Ovary (tissue), 9 donors: ENCODE data around the gene SLC22A2. TPM values are rescaled to one million over a fixed set of nuclear protein-coding genes. Genes with fewer than 3 reads are reported as not detected.

Experiments used
- DNase-seq, 5 donors: peaks; one replicate each; pipeline ENCODE4 v3.0.0-alpha.2; 2019 to 2020
- H3K27ac ChIP-seq, 2 donors: fragments of 200-600 bp; one replicate each; pipeline versions ENCODE4 v1.5.1 to v1.8.0; 2019 to 2022
- H3K27me3 ChIP-seq: fragments of 200-600 bp; one replicate; pipeline ENCODE4 v1.8.0; 2022
- H3K36me3 ChIP-seq: fragments of 200-600 bp; sonication (generic); one replicate; pipeline ENCODE4 v1.5.1; 2019
- H3K4me1 ChIP-seq: one replicate; pipeline ENCODE4 v1.8.1; 2013; ENCODE audit warnings: mild to moderate bottlenecking, moderate library complexity; ENCODE audit not compliant: insufficient read depth
- H3K4me3 ChIP-seq: fragments of 200-600 bp; sonication (generic); one replicate; pipeline ENCODE4 v1.5.1; 2017
- H3K9me3 ChIP-seq, 2 donors: fragments of 200-600 bp in 1 of 2; sonication (generic) in 1 of 2; one replicate each; pipeline versions ENCODE4 v1.5.1 to v1.8.1; 2013 to 2019; ENCODE audit warnings: mild to moderate bottlenecking in 1 of 2, moderate library complexity in 1 of 2
- CTCF ChIP-seq, 3 donors: fragments of 450-650 bp in 2 of 3; fragments of 200-600 bp in 1 of 3; IDR thresholded peaks; one replicate each; pipeline versions ENCODE4 v1.5.1 to v1.8.0; 2016 to 2022; ENCODE audit warnings: antibody characterized with exemption in 3 of 3, mild to moderate bottlenecking in 1 of 3
- EP300 ChIP-seq: sonication (generic); formaldehyde crosslinking; IDR thresholded peaks from one replicate; pipeline ENCODE4 v1.6.1; 2017; ENCODE audit warnings: antibody characterized with exemption
- POLR2A ChIP-seq: fragments of 450-650 bp; IDR thresholded peaks from one replicate; pipeline ENCODE4 v1.6.1; 2017; ENCODE audit warnings: antibody characterized with exemption, mild to moderate bottlenecking, moderate library complexity
- WGBS, 3 donors: extraction: QIAGEN DNeasy Blood & Tissue Kit in 1 of 3; methylation state at CpG; one replicate each; pipeline versions ENCODE4 v1.1.5 to v1.1.7; 2013 to 2017; 5-methylcytosine and 5-hydroxymethylcytosine counted together
- intact Hi-C, 4 donors: fragments of 100-400 bp; cut with DNase I; formaldehyde crosslinking; loops; one replicate each; pipeline versions ENCODE4 v1.11.0 to v1.15.1; 2022 to 2023
- polyA plus RNA-seq, 2 donors: library from polyadenylated mRNA; stranded (reverse); fragments of 200-250 nt in 1 of 2; fragments of 350-450 nt in 1 of 2; fragmentation: Illumina TruSeq in 1 of 2; extraction: RNeasy Lipid Tissue Mini Kit (QIAGEN cat#74804) in 1 of 2; gene quantifications; one replicate each; pipeline ENCODE4 v1.2.3, GENCODE V29; 2013 to 2014
- total RNA-seq, 7 donors: library from RNA; depleted of rRNA in 2 of 7; stranded (reverse); fragments of >200 nt in 2 of 7; fragmentation: NEBNext Ultra II Directional in 3 of 7; extraction: Animal tissue kit (Norgen Biotek cat#: 25700) in 3 of 7; gene quantifications; one replicate each; pipeline versions ENCODE4 v1.1.0 to v1.2.4, GENCODE V29; 2016 to 2023
- donor health status: DM: no; HTN: no; CAD: no; lungs with moderate emphysema.
- donor health status: DM: no; HTN: no; CAD: no.
- donor health status: Bipolar disorder and iron deficiency.
- donor health status: DM: yes; HTN: yes; CAD: no.
- donor health status: DM: no; HTN: no; CAD: no.
- donor health status: DM: yes; HTN: yes; CAD: no.

The SLC22A2 gene
- total and polyA plus RNA-seq, 9 donors = 0.10 to 0.20 (median 0.16) TPM; not detected in 6

DNA sequence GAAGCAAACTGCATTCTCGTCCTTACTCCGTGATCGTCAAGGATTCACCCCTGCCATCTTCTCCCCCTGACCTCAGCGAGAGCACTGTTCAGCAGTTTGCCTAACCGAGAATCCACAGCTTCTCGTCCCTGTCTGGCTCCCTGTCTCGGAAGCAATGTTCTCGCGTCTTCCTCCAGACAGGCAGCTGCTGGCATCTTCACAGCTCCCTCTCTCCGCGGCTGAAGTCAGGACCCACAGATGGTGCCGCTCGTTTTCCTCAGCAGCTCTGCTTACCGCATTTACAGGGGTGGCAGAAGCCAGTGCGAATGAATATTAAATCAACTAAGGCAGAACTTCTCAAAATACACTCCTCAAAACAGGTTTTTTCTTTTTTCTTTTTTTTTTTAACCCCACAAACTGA is 18.9 kb upstream of the SLC22A2 start:
- no peaks in the 10 kb centered on the region for H3K27me3 ChIP-seq
- H3K9me3 ChIP-seq = no peaks in the 10 kb centered on the region
- intact Hi-C loops = no loop called here
- H3K36me3 ChIP-seq = no peaks in the 10 kb centered on the region
- H3K4me1 ChIP-seq = no peaks in the 10 kb centered on the region
- WGBS, 3 donors = 80 to 85% (median 83%) methylated on average over 15 of the region's 15 CpGs
- H3K4me3 ChIP-seq = no peak overlapping the region
- no peak for DNase-seq
- H3K27ac ChIP-seq = no peak overlapping the region
- TF ChIP-seq CTCF (IDR thresholded peaks at IDR 0.05) (no peak), EP300 (no peak)

DNA sequence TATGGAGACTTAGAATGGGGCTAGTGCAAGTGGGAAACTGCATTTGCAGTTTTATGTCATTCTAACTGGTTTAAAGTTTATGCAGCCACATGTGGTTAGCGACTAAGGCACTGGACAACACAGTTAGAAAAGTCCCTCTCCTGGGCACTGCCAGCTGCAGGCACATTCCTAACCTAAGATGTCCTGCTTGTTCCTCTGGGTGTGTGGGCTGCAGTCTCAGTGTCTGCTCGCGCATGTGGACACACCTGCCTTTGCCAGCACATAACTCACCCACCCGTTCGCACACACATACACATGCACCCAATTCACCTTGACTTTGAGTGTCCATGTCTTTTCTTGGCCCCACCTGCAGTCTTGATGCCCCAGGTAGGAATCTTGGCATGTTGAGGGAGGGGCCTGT is 18.5 kb upstream of the SLC22A2 start:
- TF ChIP-seq CTCF (IDR thresholded peaks at IDR 0.05) (no peak), EP300 (no peak), POLR2A (no peak)
- Histone ChIP-seq H3K9me3 (no peaks in the 10 kb centered on the region), H3K4me3 (no peak overlapping the region), H3K27me3 (no peaks in the 10 kb centered on the region), H3K36me3 (no peaks in the 10 kb centered on the region), H3K4me1 (no peaks in the 10 kb centered on the region), H3K27ac (no peak overlapping the region)
- WGBS, 3 donors = 88 to 93% (median 90%) methylated on average over 5 of the region's 5 CpGs
- no peak for DNase-seq
- intact Hi-C loops = no loop called here

DNA sequence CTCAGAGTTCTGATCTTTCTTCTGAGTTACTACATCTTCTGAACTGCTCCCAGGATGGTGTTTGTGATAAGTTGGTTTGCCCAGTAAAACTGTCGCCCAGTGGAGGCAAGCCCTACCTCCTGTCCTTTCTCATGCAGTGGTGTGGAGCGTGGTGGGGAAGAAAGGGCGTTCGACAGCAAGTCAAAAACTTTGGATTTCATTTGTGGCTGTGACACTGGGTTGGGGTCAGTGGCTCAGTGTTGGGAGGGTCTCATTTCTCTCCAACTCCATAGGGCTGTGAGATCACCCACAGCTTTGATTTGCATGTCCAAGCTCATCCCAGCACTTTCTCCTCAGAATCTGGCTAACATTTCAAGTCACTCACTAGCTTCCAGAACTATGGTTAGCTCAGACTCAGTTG is 17.5 kb upstream of the SLC22A2 start:
- Histone ChIP-seq H3K36me3 (no peaks in the 10 kb centered on the region), H3K4me3 (no peak overlapping the region), H3K4me1 (no peaks in the 10 kb centered on the region), H3K27me3 (no peaks in the 10 kb centered on the region), H3K9me3 (no peaks in the 10 kb centered on the region), H3K27ac (no peak overlapping the region)
- TF ChIP-seq CTCF (IDR thresholded peaks at IDR 0.05) = no peak
- TF ChIP-seq POLR2A = no peak
- TF ChIP-seq EP300 = no peak
- intact Hi-C loops = no loop called here
- DNase-seq = no peak
- 69 to 93% (median 86%) methylated on average over 4 of the region's 4 CpGs for WGBS, 3 donors

GRCh38 chr6:160275511-160276003 is 16.9 kb upstream of the SLC22A2 start:
- H3K4me3 ChIP-seq = no peak overlapping the region
- H3K9me3 ChIP-seq = no peaks in the 10 kb centered on the region
- H3K4me1 ChIP-seq = no peaks in the 10 kb centered on the region
- TF ChIP-seq POLR2A = no peak
- no peak for TF ChIP-seq EP300
- TF ChIP-seq CTCF (IDR thresholded peaks at IDR 0.05) = no peak
- H3K36me3 ChIP-seq = no peaks in the 10 kb centered on the region
- H3K27ac ChIP-seq = no peak overlapping the region
- WGBS, 3 donors = 84 to 87% (median 86%) methylated on average over 20 of the region's 20 CpGs
- intact Hi-C loops = no loop called here
- H3K27me3 ChIP-seq = no peaks in the 10 kb centered on the region
- DNase-seq = no peak
